Measurements from ENCODE around the gene MPL.

MPL gene

DNA sequence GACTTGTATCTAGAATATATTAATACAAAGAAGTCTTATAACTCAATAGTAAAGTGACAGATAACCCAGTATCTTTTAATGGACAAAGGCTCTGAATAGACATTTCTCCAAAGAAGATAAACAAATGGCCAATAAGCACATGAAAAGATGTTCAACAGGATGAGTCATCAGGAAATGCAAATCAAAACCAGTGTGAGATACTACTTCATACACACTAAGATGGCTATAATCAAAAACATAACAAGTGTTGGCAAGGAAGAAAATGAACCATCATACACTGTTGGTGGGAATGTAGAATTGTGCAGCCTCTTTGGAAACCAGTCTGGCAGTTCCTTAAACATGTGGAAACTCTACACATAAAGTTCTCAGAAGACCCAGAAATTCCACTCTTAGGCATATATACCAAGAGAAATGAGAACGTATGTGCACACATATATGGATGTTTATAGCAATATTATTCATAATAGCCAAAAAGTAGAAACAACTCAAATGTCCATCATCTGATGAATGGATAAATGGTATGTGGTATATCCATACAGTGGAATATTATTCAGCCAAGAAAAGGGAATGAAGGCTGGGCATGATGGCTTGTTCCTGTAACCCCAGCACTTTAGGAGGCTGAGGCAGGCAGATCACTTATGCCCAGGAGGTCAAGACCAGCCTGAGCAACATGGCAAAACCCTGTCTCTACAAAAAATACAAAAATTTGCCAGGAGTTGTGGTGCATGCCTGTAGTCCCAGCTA, 9.9 kb upstream of the MPL start:
- DNase-seq, result no peak

DNA sequence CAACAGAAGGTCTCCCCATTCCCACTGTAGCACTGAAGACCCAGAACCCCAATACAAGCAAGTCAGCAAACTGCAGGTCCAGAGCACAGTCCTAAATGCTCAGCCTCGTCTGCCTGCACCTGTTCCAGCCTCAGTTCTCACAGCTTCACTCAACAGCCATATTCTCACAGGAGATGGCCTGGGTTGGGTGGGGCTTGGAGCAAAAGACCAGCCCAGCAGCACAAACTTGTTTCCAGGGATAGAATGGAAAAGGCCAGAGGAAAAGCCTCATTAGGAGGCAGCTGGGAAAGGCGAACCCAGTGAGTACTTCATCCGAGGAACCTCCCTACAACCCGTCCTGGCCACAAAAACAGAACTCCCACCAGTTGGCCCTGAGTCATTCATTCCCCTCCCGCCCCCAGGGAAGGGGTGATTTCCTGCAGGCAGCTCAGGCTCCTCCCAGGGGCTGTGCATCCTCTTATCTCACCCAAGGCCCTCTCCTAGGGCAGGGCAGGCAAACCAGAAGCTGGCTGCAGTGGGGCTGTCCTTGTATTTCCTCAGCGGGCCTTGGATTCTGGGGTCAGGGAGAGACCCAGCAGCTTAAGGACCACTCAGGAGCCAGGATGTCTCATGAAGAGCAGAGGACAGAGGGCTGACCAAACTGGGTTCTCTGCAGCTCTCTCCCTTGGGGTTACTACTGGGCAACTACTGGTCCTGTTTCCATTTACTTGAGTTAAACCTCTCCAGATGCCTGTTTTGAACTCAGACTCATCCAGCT, 7.4 kb upstream of the MPL start:
- DNase-seq, result no peak

- no peak for DNase-seq
Measured at GRCh38 chr1:43331688-43332087, 5.9 kb upstream of the MPL start.

GRCh38 chr1:43334453-43335205, 3.0 kb upstream of the MPL start:
- no peak for DNase-seq

- no peak for DNase-seq
Measured at GRCh38 chr1:43338001-43338400, 383 bp downstream of the MPL start.

DNA sequence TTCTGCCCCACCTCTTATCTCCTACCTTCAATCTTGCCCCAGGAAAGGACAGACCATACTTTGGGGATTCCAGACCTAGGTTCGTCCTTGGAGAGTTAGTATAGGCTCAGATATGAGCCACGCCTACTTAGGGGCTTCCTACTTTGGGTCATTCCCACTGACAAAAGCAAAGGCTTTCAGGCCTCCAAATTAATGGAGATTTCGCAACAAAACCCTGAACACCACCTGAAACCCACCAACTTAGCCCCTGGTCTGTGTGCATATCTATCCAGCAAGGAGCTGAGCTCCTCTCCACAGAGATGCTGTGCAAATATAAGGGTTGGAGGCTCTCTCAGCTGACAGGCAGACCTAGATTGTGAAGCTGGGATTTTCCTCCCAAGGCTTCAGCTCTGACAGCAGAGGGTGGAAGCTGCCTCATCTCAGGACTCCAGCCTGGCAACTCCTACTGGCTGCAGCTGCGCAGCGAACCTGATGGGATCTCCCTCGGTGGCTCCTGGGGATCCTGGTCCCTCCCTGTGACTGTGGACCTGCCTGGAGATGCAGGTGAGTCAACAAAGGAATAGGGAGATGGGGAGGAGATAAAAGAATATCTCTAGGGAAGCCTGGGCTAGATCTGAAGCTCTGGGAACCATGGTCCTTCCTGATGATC, 2.1 kb downstream of the MPL start:
- DNase-seq, result no peak

DNA sequence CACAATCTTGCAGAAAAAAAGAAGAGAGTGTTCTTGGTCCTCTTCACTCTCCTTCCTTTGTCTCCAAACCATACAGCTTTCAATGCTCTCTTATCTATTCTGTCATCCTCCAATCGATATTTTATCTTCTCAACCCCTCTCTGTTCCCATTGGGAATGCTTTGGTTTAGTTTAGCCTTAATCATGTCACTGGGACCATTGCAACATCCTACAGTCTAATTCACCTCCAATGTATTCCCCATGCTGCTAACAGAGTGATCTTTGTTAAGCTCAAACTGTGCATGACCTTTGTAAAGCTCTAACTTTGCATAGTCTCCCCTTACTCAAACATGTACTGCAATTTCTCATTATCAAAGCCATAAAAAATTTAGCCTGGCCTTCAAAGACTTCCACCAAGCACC, 2.9 kb downstream of the MPL start:
- no peak for DNase-seq

GRCh38 chr1:43344267-43344850, 6.7 kb downstream of the MPL start:
- DNase-seq, result no peak

DNA sequence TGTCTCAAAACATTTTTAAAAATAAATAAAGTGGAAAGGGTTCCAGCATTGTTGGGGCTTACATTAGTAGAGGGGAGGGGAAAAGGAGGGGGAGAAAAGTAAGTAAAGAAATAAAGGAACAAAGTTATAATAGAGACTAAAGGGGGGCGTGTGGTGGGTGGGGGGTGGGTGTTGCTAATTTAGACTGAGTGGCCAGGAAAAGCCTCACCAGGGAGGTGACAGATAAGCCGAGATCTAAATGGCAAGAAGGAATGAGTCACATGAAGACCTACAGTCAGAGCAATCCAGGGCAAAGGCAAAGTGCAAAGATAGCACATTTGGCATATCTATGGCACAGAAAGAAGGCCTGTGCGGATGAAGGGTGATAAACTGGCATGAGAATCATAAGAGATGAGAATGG, 7.5 kb downstream of the MPL start:
- DNase-seq, result no peak

- DNase-seq, result no peak
Measured at GRCh38 chr1:43346636-43347035, 9.0 kb downstream of the MPL start.

GRCh38 chr1:43348343-43348808, 10.8 kb downstream of the MPL start:
- no peak for DNase-seq

- DNase-seq, result peak; percentile 86
Measured at GRCh38 chr1:43348809-43349593, 11.4 kb downstream of the MPL start.

DNA sequence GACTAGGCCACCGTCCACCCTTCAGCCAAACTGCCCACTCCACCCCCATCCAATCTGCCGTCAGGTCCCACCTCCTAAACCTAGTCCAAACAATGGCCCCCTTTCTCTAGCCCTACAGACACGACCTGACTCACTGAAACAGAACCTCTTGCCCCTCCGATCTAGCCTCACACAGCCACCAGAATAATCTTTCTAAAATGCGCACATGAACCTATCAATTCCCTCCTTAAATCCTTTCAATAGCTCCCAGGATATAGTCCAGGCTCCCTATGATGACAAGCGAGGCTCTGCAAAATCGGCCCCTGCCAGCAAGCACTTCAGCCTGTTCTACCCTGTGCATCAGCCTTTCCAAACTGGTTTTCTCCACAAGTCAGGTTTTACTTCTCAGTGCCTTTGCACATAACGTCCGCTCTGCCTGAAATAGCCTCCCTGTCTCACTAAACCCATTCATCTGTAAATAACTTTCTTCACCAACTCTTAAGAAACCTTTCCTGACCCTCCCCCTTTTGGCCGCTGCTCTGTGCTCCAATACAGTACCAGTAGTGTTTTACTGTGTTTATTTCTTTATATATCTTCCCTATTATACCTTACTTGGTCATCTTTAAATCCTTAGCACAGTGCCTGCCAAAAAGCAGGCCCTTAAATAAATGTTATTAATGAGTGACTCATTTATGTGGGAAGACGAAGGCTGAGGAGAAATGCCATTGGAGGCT, 12.1 kb downstream of the MPL start:
- no peak for DNase-seq

GRCh38 chr1:43350976-43351375, 13.4 kb downstream of the MPL start:
- no peak for DNase-seq

GRCh38 chr1:43351421-43352350, 14.1 kb downstream of the MPL start:
- DNase-seq, result no peak

GRCh38 chr1:43352351-43352705, 14.7 kb downstream of the MPL start:
- DNase-seq, result no peak

GRCh38 chr1:43352881-43353280, 15.3 kb downstream of the MPL start:
- no peak for DNase-seq

GRCh38 chr1:43354471-43354870, 16.9 kb downstream of the MPL start:
- DNase-seq, result no peak

- DNase-seq, result no peak
Measured at GRCh38 chr1:43354936-43355335, 17.3 kb downstream of the MPL start.

DNA sequence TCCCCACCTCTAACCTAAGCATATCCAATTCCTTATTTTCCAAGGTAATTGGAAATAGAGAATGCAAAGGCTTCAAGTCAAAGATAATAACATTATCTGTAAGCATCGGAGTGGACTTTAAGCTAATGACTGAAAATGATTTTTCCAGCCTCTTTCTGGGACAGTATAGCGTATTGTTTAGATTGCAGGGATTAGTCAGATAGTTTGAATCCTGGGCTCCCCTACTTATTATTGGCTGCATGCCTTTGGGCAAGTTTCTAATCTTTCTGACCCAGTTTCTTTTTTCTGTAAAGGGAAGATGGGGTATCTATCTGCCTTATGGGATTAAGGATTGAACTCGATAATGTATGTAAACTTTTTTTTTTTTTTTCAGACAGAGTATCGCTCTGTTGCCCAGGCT, 19.6 kb downstream of the MPL start:
- DNase-seq, result no peak
